Fibroblast of skin of right quadriceps (primary cell): ENCODE measurements around the gene GALR2.

Experiments
- DNase-seq: peaks from one replicate; pipeline ENCODE4 v3.0.0-alpha.2; 2013

The GALR2 gene

GRCh38 chr17:76102944-76103273, 28.3 kb downstream of the GALR2 start:
- no peak for DNase-seq

- peak; percentile 90 for DNase-seq
Observed at GRCh38 chr17:76103274-76104139, 28.9 kb downstream of the GALR2 start, which contains the start of gene EXOC7. TSS of gene EXOC7 (minus strand) at chr17:76103787. CDS start at chr17:76103692, 95 bp downstream.

- no peak for DNase-seq
Observed at GRCh38 chr17:76104140-76104895, 29.7 kb downstream of the GALR2 start.

GRCh38 chr17:76104896-76105231, 30.3 kb downstream of the GALR2 start:
- no peak for DNase-seq

GRCh38 chr17:76106703-76107102, 32.1 kb downstream of the GALR2 start:
- DNase-seq, result peak; percentile 64

- DNase-seq, result no peak
Observed at GRCh38 chr17:76107509-76107908, 32.9 kb downstream of the GALR2 start.

GRCh38 chr17:76111956-76112355, 37.4 kb downstream of the GALR2 start:
- DNase-seq, result peak; percentile 32

- no peak for DNase-seq
Observed at GRCh38 chr17:76115138-76115754, 40.7 kb downstream of the GALR2 start.

GRCh38 chr17:76119409-76120371, 45.1 kb downstream of the GALR2 start:
- no peak for DNase-seq

GRCh38 chr17:76120658-76121008, 46.1 kb downstream of the GALR2 start:
- DNase-seq, result no peak

- peak; percentile 48 for DNase-seq
Observed at GRCh38 chr17:76121932-76122430, 47.4 kb downstream of the GALR2 start.

- no peak for DNase-seq
Observed at GRCh38 chr17:76122431-76123190, 48.0 kb downstream of the GALR2 start.

- DNase-seq, result no peak
Observed at GRCh38 chr17:76123191-76123499, 48.6 kb downstream of the GALR2 start.

GRCh38 chr17:76123749-76124581, 49.4 kb downstream of the GALR2 start:
- DNase-seq, result no peak

GRCh38 chr17:76124582-76125390, 50.2 kb downstream of the GALR2 start:
- DNase-seq, result no peak

GRCh38 chr17:76125391-76125675, 50.8 kb downstream of the GALR2 start:
- DNase-seq, result no peak

- DNase-seq, result no peak
Observed at GRCh38 chr17:76125922-76126321, 51.3 kb downstream of the GALR2 start.
